K562 (cell line): ENCODE results near the gene ZFAND3. TPM values are rescaled to one million over a fixed set of nuclear protein-coding genes. Genes with fewer than 3 reads are reported as not detected.

ENCODE experiments used
- ATAC-seq: fragments of 200-7000 bp; cut with Tn5 transposase; 3 replicates; pipeline ENCODE4 v1.9.1; 2020; ENCODE audit warnings: moderate library complexity
- BruUV-seq: library from RNA; stranded (reverse); fragments of 400-500 nt; replicated peaks from 2 replicates; lab custom pipeline; 2021; lab: Mats Ljungman, UMichigan
- CTCF ChIA-PET: fragments of 300-600 bp; formaldehyde crosslinking; extraction: SDS; loops from one replicate; lab custom pipeline; 2021; ENCODE audit warnings: low intra/inter-chr PET ratio; lab: Yijun Ruan, JAX
- POLR2A ChIA-PET: fragments of 300-600, 350-650 bp; sonication (Branson Sonifier 250); formaldehyde crosslinking; extraction: SDS; loops from one replicate; lab custom pipeline; 2021; ENCODE audit warnings: antibody characterized with exemption, inconsistent platforms; lab: Yijun Ruan, JAX
- DNase-seq, 4 experiments: peaks; one replicate each; pipeline versions ENCODE4 v3.0.0 to v3.0.0-alpha.2; 2011 to 2018; ENCODE audit warnings: low spot score in 3 of 4, mixed read lengths in 3 of 4; ENCODE audit errors: extremely low read depth in 1 of 4
- FAIRE-seq: peaks from 2 replicates; lab custom pipeline; 2011; peaks lifted over from hg19 to GRCh38; lab: Jason Lieb, UNC
- H2AFZ ChIP-seq: 2 replicates; pipeline ENCODE4 v1.6.0; 2011; ENCODE audit warnings: low read depth, low read length, control low read depth, inconsistent platforms
- H3K27ac ChIP-seq: fragments of 200-600 bp; 3 replicates; pipeline ENCODE4 v1.8.0; 2011; ENCODE audit warnings: low read depth, mild to moderate bottlenecking, control low read depth, inconsistent platforms, low read length, moderate library complexity, mixed read lengths; ENCODE audit errors: extremely low read depth
- H3K27me3 ChIP-seq, 2 experiments: fragments of 300-600 bp in 1 of 2; 2 replicates in 1 of 2; 3 replicates in 1 of 2; pipeline versions ENCODE4 v1.6.0 to v1.8.0; 2011; ENCODE audit warnings: inconsistent platforms in 2 of 2, low read length in 2 of 2, mild to moderate bottlenecking in 1 of 2, mixed read lengths in 1 of 2, moderate library complexity in 1 of 2; ENCODE audit not compliant: control insufficient read depth in 2 of 2, insufficient read depth in 2 of 2
- H3K36me3 ChIP-seq: fragments of 300-600 bp; 3 replicates; pipeline ENCODE4 v1.8.0; 2011; ENCODE audit warnings: mild to moderate bottlenecking, low read length, inconsistent platforms; ENCODE audit not compliant: control insufficient read depth, insufficient read depth
- H3K4me1 ChIP-seq, 2 experiments: fragments of 200-600 bp in 1 of 2; replicated peaks in 1 of 2; 2 replicates in 1 of 2; 3 replicates in 1 of 2; pipeline versions ENCODE4 v1.5.1 to v1.8.0; 2011; ENCODE audit warnings: inconsistent platforms in 2 of 2, low read length in 2 of 2, mild to moderate bottlenecking in 1 of 2, mixed read lengths in 1 of 2, moderate library complexity in 1 of 2; ENCODE audit not compliant: control insufficient read depth in 2 of 2, insufficient read depth in 2 of 2
- H3K4me2 ChIP-seq: 2 replicates; pipeline ENCODE4 v1.6.1; 2011; ENCODE audit warnings: low read length, control low read depth, inconsistent platforms, mixed read lengths; ENCODE audit not compliant: insufficient read depth
- H3K4me3 ChIP-seq: fragments of 200-600 bp; sonication (generic), shearing (Covaris generic); 2 replicates; pipeline ENCODE4 v1.5.1; 2016; ENCODE audit warnings: control low read depth, inconsistent platforms
- H3K79me2 ChIP-seq: fragments of 200-600 bp; 3 replicates; pipeline ENCODE4 v1.8.0; 2011; ENCODE audit warnings: low read length, inconsistent platforms; ENCODE audit not compliant: control insufficient read depth, insufficient read depth
- H3K9ac ChIP-seq, 2 experiments: 2 replicates each; pipeline versions ENCODE4 v1.6.0 to v1.6.1; 2011; ENCODE audit warnings: low read depth in 2 of 2, low read length in 2 of 2, control low read depth in 1 of 2, inconsistent platforms in 1 of 2, mild to moderate bottlenecking in 1 of 2, mixed read lengths in 1 of 2; ENCODE audit not compliant: insufficient read depth in 1 of 2
- H3K9me1 ChIP-seq: one replicate; pipeline ENCODE4 v1.6.0; 2011; ENCODE audit warnings: inconsistent platforms, mild to moderate bottlenecking, low read length, moderate library complexity; ENCODE audit not compliant: control insufficient read depth, insufficient read depth
- H3K9me3 ChIP-seq: replicated peaks from 2 replicates; pipeline ENCODE4 v1.5.1; 2011; ENCODE audit warnings: low read depth, low read length, inconsistent platforms; ENCODE audit not compliant: control insufficient read depth, insufficient read depth
- H4K20me1 ChIP-seq: replicated peaks from 2 replicates; pipeline ENCODE4 v1.6.1; 2011; ENCODE audit warnings: low read length, inconsistent platforms, mixed read lengths; ENCODE audit not compliant: control insufficient read depth, insufficient read depth
- CUX1 ChIP-seq: fragments of 200-800 bp; sonication (Bioruptor generic); IDR thresholded peaks from 2 replicates; pipeline ENCODE4 v1.6.1; 2016; ENCODE audit warnings: missing genetic modification characterization, missing compliant biosample characterization
- FOXA1 ChIP-seq: fragments of 450-650 bp; IDR thresholded peaks from 2 replicates; pipeline ENCODE4 v1.6.1; 2016; ENCODE audit warnings: mild to moderate bottlenecking, borderline replicate concordance
- FOXO4 ChIP-seq: fragments of 450-650 bp; formaldehyde crosslinking; IDR thresholded peaks from 2 replicates; pipeline ENCODE4 v1.4.0; 2020; ENCODE audit warnings: mild to moderate bottlenecking, moderate library complexity
- KDM4B ChIP-seq, 2 experiments: fragments of 450-650 bp in 1 of 2; sonication (generic) in 1 of 2; IDR thresholded peaks; 2 replicates each; pipeline ENCODE4 v1.6.1; 2016 to 2017; ENCODE audit warnings: borderline replicate concordance in 2 of 2, antibody characterized with exemption in 1 of 2, low read depth in 1 of 2, mild to moderate bottlenecking in 1 of 2
- MTF1 ChIP-seq: fragments of 250-450 bp; sonication (Bioruptor Pico); IDR thresholded peaks from 2 replicates; pipeline ENCODE4 v1.9.0; 2021; ENCODE audit warnings: moderate library complexity, mild to moderate bottlenecking, inconsistent platforms, borderline replicate concordance
- NR0B1 ChIP-seq: fragments of 450-650 bp; IDR thresholded peaks from one replicate; pipeline ENCODE4 v1.6.1; 2018; ENCODE audit warnings: mild to moderate bottlenecking, moderate library complexity; ENCODE audit not compliant: partially characterized antibody
- RAD51 ChIP-seq: fragments of 450-650 bp; IDR thresholded peaks from 2 replicates; pipeline ENCODE4 v1.7.1; 2016; ENCODE audit warnings: low read depth, mild to moderate bottlenecking, borderline replicate concordance
- RBM39 ChIP-seq: fragments of 200-400 bp; formaldehyde crosslinking; optimal IDR thresholded peaks from 2 replicates; pipeline ENCODE3; 2018; ENCODE audit warnings: low read depth, low read length
- TBL1XR1 ChIP-seq, 2 experiments: IDR thresholded peaks; 2 replicates each; pipeline ENCODE4 v1.6.1; 2012; ENCODE audit warnings: improper control_type of control experiment in 2 of 2, low read length in 2 of 2, mild to moderate bottlenecking in 1 of 2
- WGBS: fragments of 100-300 bp; shearing (Covaris generic); methylation state at CpG from one replicate; pipeline ENCODE4 v1.1.6; 2016; ENCODE audit warnings: low coverage, mixed read lengths; ENCODE audit not compliant: insufficient coverage; ENCODE audit errors: missing lambda C conversion rate; 5-methylcytosine and 5-hydroxymethylcytosine counted together
- in situ Hi-C: fragments of 300-500 bp; cut with MboI; formaldehyde crosslinking; loops from 4 replicates; pipeline ENCODE4 v1.15.0; 2018; ENCODE audit warnings: inconsistent platforms, mixed read lengths
- intact Hi-C: fragments of 100-400 bp; cut with micrococcal nuclease; formaldehyde crosslinking; loops from 2 replicates; pipeline ENCODE4 v1.14.2; 2022
- polyA plus RNA-seq, 8 experiments: library from polyadenylated mRNA; depleted of rRNA in 4 of 8; stranded (reverse) in 5 of 8; unstranded in 3 of 8; fragments of >200 nt; fragmentation: Nextera tagmentation in 2 of 8; fragmentation: Illumina TruSeq in 1 of 8; extraction: Ambion mirVana in 2 of 8; extraction: Trizol in 1 of 8; gene quantifications; 2 replicates each; pipeline versions ENCODE4 v1.2.1 to v1.2.3, GENCODE V29; 2011 to 2014; ENCODE audit warnings: inconsistent platforms in 1 of 8, missing spikeins in 1 of 8
- total RNA-seq, 7 experiments: library from RNA; depleted of rRNA in 6 of 7; stranded (reverse); fragments of >200 nt in 6 of 7; fragmentation: Illumina TruSeq in 2 of 7; extraction: Trizol in 2 of 7; gene quantifications; 2 replicates each; pipeline versions ENCODE4 v1.2.1 to v1.2.3, GENCODE V29; 2011 to 2021; ENCODE audit warnings: low replicate concordance in 1 of 7
- TF ChIP-seq, protein P1 (sequence below): sonication (generic); formaldehyde crosslinking; IDR thresholded peaks from 2 replicates; pipeline ENCODE4 v1.8.0; 2022; ENCODE audit warnings: mild to moderate bottlenecking, missing genetic modification reagents, borderline replicate concordance

The ZFAND3 gene
- total and polyA plus RNA-seq, 9 of the 15 experiments (the other 6 are each of a cell fraction or from before 2014, with no cell fraction given): 0.81 to 26.6 (median 11.8) TPM

DNA sequence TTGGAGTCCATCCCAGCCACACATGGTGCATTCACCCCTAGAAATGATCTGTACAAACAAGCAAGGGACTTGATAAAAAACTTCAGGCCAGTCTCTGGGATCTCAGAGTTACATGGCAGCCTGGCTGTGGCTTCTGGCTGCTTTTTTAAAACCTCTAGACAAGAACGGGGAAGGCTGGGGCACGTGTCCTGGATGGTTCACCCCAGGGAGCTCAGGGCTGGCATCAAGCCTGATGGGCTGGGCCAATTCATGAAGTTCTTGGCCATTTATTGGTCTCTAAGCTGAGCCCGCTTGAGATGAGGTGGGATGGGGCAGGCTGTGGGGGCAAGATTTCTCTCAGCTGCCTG is 10.4 kb upstream of the ZFAND3 start (continued):
- TF ChIP-seq CUX1 (CRISPR knock-in tag): no peak

GRCh38 chr6:37812841-37813240 is 6.7 kb upstream of the ZFAND3 start:
- WGBS: 0% methylated on average over 1 of the region's 1 CpG
- no peaks in the 10 kb centered on the region for H4K20me1 ChIP-seq
- ATAC-seq (no peak), DNase-seq (no peak), FAIRE-seq (no peak)
- no peaks in the 10 kb centered on the region for H3K36me3 ChIP-seq
- H3K9ac ChIP-seq: no peak overlapping the region
- no peak overlapping the region for H3K27ac ChIP-seq
- no peaks in the 10 kb centered on the region for H3K9me3 ChIP-seq
- CTCF ChIA-PET: no interaction called here
- peaks cover 12 to 16% of the 10 kb centered on the region in 2 experiments for H3K27me3 ChIP-seq
- BruUV-seq: no TSS peak
- H3K79me2 ChIP-seq: no peaks in the 10 kb centered on the region
- no peak overlapping the region for H3K4me2 ChIP-seq
- H3K4me1 ChIP-seq: peaks cover 3 to 7% of the 10 kb centered on the region in 2 experiments; a peak in 3 of 5 replicates
- no peak overlapping the region for H3K4me3 ChIP-seq
- intact Hi-C loops (no loop called here), in situ Hi-C loops (no loop called here)
- peak overlapping the region; percentile 13; the same call in 1 of the 2 replicates for H2AFZ ChIP-seq
- POLR2A ChIA-PET: interaction anchor here (1.2 to 1.3 kb wide), 2 partner anchors 9 to 46 kb away, joined by 3 to 5 read pairs; no protein-coding TSS in a partner anchor
- no peaks in the 10 kb centered on the region for H3K9me1 ChIP-seq
- TF ChIP-seq TBL1XR1 (IDR thresholded peaks at IDR 0.05; ENCODE audit: low read length in 2 of 2) (no peak), FOXA1 (no peak), MTF1 (CRISPR knock-in tag) (no peak), RBM39 (no peak), RAD51 (no peak), FOXO4 (CRISPR knock-in tag) (no peak), KDM4B (IDR thresholded peaks at IDR 0.05; ENCODE audit: borderline replicate concordance in 2 of 2, low read depth in 1 of 2) (no peak), NR0B1 (no peak)
- TF ChIP-seq, protein P1, sequence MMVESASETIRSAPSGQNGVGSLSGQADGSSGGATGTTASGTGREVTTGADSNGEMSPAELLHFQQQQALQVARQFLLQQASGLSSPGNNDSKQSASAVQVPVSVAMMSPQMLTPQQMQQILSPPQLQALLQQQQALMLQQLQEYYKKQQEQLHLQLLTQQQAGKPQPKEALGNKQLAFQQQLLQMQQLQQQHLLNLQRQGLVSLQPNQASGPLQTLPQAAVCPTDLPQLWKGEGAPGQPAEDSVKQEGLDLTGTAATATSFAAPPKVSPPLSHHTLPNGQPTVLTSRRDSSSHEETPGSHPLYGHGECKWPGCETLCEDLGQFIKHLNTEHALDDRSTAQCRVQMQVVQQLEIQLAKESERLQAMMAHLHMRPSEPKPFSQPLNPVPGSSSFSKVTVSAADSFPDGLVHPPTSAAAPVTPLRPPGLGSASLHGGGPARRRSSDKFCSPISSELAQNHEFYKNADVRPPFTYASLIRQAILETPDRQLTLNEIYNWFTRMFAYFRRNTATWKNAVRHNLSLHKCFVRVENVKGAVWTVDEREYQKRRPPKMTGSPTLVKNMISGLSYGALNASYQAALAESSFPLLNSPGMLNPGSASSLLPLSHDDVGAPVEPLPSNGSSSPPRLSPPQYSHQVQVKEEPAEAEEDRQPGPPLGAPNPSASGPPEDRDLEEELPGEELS: no peak
